ENCODE measurements around the gene CCDC78.
"Not testable (repeated sequence)": the region's sequence is repeated elsewhere in the genome, so short reads cannot be mapped to it uniquely, and the experiment has no call there.

CCDC78 gene

DNA sequence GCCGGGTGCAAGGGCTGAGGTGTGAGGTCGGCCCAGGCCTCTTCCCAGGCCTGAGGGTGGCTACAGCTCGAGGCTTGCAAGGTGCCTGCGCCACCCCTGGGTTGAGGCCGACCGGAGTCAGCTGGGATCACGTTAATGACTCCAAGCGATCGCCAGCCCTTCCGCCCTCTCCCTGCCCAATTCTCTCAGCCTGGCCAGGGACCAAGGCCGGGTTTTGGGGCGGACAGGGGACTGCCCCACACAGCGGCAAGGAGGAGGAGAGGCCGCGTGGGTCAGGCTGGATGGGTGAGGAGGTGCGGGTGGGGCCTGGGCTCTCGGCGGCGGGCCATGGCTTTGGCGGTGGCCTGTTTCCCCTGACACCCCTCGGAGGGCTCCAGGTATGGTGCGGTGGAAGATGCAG lies 32.9 kb downstream of the CCDC78 start:
- no peak for DNase-seq (ENCODE audit: low read depth)

DNA sequence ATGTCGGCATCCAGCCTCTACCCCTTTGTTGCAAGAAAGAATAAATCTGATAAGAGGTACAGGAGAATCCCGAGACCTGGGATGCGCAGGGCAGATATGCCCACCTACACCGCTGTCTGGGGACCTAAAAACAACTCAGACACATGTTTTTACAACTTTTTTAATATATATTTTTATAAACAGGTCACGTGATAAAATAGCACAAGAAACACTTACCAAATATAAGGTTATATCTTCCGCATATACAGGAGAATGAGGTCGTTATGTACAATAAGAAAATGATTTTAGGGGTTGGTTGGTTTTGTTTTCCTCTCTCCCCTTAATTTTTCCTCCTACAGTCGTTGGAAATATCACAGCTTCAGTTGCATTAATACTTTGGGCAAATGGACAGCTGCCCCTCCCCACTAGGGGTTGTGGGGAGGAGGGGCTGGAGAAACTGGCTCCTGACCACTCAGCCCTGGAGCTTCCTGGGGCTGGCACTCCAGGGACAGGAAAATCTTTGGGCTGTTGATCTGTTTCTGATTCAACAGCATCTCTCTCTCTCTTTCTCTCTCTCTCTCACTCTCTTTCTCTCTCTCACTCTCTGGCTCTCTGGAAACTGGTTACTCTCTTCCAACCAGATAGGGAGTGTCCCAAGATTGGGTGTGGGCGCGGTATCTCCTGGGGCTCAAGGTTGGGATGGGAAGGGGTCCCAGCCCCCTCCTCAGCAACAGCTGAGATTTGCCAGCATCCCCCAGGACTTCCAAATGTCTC lies 33.7 kb downstream of the CCDC78 start:
- no peak for DNase-seq (ENCODE audit: low read depth)

- not testable (repeated sequence) for DNase-seq (ENCODE audit: low read depth)
These were observed 35.0 kb downstream of the CCDC78 start for GRCh38 chr16:691242-691641.

GRCh38 chr16:689175-689897 lies 36.9 kb downstream of the CCDC78 start:
- DNase-seq (ENCODE audit: low read depth) = no peak

DNA sequence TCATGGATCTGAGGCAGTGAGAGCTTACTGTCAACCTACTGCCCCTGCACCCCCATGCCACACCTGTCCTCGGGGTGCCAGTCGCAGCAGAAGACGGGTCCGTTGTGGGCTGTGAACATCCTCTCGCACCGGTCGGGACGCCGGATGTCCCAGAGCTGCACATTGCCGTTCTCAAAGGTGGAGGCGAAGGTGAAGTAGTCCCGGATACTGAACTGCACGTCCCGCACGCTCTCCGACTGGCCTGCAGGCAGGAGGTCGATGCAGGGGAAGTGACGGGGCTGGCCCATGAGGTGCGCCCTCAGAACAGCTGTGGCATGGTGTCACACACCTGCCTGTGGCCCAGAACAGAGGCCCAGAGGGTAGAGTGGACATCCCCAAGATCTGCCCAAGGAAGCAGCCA lies 38.7 kb downstream of the CCDC78 start:
- DNase-seq (ENCODE audit: low read depth) = no peak

DNA sequence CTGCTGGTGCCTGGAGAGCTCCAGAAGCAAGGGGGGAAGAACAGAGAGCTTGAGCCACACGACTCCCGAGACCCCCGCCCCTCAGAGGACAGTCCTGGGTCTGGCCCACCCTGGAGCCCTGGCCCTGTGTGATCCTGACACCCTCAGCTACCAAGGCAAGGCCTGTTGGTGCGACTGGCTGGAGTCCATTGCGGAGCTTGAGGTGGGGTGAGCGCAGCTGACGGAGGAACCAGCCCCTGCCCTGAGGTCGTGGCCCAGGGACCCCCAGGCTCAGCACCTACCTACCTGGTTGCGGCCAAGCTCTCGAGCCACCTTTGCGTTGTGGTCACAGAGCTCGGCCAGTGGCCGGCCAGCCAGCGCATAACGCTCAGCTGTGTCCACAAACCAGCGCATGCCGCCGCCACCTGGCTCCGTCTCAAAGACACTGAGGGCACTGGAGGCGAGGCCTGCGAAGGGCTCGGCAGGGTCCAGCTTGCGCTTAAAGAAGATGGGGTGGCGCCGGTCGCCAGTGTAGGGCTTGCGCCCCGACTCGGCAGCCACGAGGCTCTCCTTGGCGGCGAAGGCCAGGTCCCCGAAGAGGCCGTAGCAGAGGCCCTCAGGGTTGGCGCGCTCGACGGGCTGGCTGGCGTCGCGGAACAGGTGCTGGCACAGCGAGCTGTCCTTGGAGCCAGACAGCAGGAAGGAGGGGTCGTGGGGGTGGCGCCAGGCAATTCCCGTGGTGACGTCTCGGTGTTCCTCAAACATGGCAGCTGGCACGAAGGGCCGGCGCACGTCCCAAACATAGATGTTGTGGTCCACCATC lies 39.6 kb downstream of the CCDC78 start:
- no peak for DNase-seq (ENCODE audit: low read depth)

DNA sequence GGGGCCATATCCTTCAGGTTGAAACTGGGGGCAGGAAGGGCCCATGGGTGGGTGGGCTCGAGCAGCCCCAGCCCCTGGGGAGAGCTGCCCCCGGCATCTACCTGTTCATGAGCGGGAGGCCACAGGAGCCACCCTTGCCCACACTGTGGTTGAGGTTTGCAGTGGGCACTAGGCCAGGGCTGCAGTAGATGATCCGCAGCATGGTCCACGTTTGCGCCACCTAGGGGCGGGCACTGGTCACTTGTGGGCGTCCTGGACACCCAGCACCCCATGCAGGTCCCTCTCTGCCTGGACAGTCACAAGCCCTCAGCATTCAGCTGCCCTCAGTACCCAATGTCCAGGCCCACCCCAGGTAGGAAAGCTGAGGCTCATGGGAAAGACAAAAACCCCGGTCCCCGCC lies 40.3 kb downstream of the CCDC78 start:
- no peak for DNase-seq (ENCODE audit: low read depth)

DNA sequence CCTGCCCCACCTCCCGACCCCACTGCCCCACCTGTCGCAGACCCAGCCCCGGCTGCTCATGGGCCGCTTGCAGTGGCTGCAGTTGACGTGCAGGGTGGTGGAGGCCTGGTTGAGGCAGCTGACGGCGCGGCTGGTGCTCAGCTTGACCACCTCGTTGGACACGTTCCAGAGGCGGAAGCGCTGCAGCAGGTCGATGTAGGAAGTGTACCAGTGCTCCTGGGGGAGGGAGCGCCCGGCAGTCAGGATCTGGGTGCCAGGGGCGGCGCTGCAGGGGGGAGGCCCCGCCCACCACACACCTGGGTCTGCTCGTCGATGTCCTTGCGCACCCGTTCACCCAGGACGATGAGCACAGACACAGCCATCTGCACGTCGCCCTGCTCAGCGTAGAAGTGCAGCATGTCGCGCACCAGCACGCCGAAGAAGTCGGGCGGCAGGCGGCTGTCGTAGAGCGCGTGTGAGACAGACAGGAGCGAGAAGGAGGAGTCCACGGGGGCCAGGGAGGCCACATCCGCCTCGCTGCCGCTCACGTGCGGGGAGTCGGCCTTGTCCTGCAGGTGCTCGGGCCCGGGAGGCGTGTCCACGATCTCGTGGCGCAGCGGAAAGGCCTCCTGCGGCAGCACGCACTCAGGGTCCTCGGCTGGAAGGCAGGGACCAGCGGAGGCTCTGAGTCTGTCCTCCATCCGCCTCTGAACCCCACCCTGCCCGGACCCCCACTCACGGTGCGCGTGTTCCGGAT lies 41.1 kb downstream of the CCDC78 start:
- no peak for DNase-seq (ENCODE audit: low read depth)

DNA sequence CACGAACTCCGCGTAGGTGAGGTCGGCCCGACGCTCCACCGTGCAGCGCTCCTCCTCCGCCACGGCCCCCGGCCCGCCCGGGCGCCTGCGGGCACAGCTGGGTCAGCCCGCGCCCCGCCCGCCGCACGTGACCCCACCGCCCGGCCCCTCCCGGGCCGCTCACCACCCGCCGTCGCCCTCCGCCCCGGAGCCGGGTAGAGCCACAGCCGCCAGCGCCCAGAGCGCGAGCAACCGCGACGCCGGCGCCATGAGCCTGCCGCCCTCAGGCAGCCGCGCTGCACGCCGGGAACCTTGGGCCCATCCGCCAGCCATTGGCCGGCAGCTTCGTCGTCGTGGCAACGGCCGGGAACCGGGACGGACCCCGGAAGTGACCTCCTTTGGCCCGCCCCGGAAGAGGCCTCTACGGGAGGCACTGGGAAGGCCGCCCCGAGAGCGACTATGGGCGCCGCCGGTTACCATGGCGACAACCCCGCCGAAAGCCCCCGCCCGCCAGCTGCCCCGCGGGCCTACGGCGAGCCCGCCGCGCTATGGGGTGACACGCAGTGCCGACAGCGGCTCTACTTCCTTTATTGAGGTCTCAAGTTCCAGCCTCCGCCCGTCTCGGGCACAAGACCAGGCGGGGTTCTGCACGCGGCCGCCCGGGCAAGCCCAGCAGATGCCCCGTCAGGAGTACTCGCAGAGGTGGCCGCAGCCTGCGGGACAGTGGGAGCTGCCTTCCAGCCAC lies 42.0 kb downstream of the CCDC78 start, which contains the start of gene JMJD8:
TSS of gene JMJD8 (minus strand) at position 264 of the 724 bp plus-strand sequence. CDS start at position 249, 15 bp downstream.
- DNase-seq (ENCODE audit: low read depth) = peak; percentile 73

DNA sequence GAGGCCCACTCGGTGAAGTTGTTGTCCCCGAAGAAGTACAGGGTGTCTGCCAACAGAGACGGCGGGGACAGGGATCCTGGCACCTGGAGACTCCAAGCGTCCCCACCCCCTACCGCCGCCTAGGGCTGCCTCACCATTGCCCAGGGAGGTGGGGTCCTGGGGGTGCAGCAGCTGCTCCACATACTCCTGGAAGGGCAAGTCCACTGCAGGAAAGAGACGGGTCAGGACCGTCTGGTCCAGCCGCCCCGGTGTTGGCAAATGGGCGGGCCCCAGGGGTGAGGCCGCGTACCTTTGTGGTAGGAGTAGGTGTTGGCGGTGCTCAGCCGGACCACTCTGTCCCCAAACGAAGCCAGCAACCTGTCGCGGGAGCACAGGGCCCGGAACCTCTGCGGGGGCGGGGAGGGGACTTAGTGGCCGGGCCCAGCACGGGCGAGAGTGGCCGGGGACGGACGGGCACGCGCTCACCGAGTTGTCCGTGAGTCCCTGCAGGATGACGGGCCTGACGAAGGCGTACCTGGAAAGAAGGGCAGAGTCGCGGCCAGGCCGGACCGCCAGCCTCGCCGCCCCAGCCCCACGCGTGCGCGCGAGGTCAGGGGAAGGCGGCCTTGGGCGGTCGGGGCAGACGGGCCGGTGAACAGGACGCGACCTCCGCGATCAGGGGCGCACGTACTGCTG lies 42.7 kb downstream of the CCDC78 start:
- DNase-seq (ENCODE audit: low read depth) = no peak

- no peak for DNase-seq (ENCODE audit: low read depth)
These were observed 43.5 kb downstream of the CCDC78 start for GRCh38 chr16:682493-683395.

DNA sequence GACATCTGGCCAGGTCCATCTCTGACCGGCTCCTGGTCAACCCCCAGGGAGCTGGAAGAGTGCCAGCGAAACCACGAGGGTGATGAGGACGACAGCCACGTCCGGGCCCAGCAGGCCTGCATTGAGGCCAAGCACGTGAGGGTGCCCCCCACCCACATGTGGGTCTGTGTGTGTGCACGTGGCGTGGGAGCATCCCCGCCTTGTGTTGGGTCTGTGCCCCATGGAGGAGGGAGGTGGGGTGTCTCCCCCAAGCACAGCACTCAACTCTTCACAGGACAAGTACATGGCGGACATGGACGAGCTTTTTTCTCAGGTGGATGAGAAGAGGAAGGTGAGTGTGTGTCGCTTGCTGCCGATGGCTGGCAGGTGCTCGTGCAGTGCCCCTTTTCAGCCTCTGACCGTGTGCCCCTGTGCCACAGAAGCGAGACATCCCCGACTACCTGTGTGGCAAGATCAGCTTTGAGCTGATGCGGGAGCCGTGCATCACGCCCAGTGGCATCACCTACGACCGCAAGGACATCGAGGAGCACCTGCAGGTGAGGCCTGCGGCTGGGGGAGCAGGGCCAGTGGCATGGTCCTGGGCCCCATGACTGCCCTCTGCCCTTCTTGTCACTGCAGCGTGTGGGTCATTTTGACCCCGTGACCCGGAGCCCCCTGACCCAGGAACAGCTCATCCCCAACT lies 44.4 kb downstream of the CCDC78 start:
- no peak for DNase-seq (ENCODE audit: low read depth)

GRCh38 chr16:680967-681745 lies 45.1 kb downstream of the CCDC78 start:
- DNase-seq (ENCODE audit: low read depth) = no peak

- no peak for DNase-seq (ENCODE audit: low read depth)
These were observed 45.7 kb downstream of the CCDC78 start for GRCh38 chr16:680625-680945.

DNA sequence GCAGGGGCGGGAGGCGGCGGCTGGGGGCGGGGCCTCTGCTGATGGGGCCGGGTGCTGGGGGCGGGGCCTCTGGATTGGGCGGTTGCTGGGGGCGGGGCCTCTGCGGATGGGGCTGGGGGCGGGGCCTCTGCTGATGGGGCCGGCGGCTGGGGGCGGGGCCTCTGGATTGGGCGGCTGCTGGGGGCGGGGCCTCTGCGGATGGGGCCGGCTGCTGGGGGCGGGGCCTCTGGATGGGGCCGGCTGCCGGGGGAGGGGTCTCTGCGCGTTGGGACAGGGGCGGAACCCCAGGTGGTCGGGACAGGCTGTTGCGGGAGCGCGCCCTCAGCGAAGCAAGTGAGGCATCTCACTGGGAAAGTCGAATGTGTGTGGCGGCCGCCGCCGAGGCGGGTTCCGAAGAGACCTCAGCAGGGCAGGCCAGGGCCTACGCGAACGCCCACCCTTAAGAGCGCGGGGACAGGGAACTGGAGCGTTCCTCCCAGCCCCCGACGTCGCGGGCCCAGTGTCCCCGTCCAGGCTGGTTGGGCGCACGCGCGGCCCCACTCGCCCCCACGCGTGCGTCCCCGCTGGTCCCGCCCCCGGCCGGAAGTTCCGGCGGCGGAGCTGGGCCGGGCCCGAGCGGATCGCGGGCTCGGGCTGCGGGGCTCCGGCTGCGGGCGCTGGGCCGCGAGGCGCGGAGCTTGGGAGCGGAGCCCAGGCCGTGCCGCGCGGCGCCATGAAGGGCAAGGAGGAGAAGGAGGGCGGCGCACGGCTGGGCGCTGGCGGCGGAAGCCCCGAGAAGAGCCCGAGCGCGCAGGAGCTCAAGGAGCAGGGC lies 46.2 kb downstream of the CCDC78 start, which contains the start of gene STUB1:
TSS of gene STUB1 (plus strand) at position 597 of the 811 bp plus-strand sequence. CDS start at position 713, 116 bp downstream.
- no peak for DNase-seq (ENCODE audit: low read depth)

GRCh38 chr16:678858-679813 lies 47.1 kb downstream of the CCDC78 start:
- no peak for DNase-seq (ENCODE audit: low read depth)
